Erythroblast (primary cell): ENCODE measurements around the gene TSFM.

Source experiments
- GATA1 ChIP-seq: IDR thresholded peaks from 2 replicates; pipeline ENCODE4 v1.6.1; 2011; ENCODE audit warnings: low read depth, mild to moderate bottlenecking, control low read depth, low read length, moderate library complexity
- POLR2A ChIP-seq: IDR thresholded peaks from 2 replicates; pipeline ENCODE4 v1.6.1; 2011; ENCODE audit warnings: mild to moderate bottlenecking, low read length

GRCh38 chr12:57840726-57841125, 58.1 kb downstream of the TSFM start:
- TF ChIP-seq POLR2A (no peak), GATA1 (no peak)
